HPDE6-E6E7 (cell line): ENCODE data around the gene AAGAB.
"Not testable (repeated sequence)": the region's sequence is repeated elsewhere in the genome, so short reads cannot be mapped to it uniquely, and the experiment has no call there.

Experiments
- DNase-seq: peaks from one replicate; pipeline ENCODE4 v3.0.0; 2011; ENCODE audit warnings: missing footprints; ENCODE audit errors: extremely low spot score

The AAGAB gene

DNA sequence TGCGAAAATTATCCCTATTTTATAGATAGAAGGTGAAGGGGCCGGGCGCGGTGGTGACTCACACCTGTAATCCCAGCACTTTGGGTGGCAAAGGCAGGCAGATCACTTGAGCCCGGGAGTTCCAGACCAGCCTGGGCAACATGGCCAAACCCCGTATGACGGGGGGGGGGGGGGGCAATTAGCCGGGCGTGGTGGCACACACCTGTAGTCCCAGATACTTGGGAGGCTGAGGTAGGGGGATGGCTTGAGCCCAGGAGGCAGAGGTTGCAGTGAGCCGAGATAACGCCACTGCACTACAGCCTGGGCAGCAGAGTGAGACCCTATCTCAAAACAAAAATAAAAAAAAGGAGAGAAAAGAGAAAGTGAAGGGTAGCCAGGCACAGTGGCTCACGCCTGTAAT is 1.4 kb downstream of the AAGAB start:
- no peak for DNase-seq

DNA sequence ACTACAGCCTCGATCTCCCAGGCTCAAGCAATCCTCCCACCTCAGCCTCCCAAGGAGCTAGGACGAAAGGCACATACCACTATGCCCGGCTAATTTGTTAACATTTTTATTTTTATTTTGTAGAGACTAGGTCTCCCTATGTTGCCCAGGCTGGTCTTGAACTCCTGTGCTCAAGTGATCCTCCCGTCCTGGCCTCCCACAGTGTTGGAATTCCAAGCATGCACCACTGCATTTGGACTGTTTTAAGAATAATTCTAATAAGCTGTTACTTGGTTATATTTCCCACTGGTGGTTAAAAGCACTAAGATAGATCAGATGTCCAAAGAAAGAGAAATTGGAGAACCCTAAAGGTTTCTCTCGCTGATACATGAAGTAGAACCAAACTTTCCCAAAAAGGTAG is 3.1 kb downstream of the AAGAB start:
- no peak for DNase-seq

DNA sequence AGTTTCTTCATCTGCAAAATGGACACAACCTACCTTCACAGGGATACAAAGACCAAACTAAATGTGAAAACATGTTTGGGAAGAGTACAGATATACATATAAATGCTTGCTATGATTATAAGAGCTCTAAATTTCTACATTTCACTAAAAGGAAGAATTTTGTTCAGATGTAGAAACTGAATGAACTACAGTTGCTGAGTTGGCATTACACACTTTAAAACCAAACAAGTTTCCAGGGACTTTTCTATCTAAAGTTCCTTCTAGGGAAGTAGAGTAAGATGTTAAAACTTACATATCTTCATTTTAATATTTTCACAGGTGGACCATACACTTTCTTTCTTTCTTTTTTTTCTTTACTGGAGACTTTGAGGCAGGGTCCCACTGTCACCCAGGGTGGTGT is 4.6 kb downstream of the AAGAB start:
- no peak for DNase-seq

DNA sequence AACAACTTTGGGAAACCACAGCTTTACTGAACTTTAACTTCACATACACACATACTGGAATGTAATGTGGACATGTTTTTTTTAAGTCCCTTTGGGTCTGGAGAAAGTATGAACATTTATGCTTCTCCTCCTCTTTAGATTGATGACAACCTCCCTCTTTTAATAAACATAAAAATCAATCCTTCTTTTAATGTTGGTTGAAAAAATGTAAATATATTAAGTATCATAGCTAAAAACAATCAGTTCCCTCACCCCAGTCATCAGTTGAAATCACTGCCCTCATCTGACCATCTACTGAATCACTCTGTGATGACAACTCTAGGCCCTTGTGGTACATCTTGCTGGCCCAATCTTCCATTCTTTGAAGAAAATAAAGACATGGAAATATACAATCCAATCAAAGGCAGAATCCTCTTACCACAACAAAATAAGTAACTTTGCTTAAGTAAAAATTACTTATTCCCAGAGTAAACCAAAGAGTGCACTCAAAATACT is 6.4 kb downstream of the AAGAB start:
- no peak for DNase-seq

DNA sequence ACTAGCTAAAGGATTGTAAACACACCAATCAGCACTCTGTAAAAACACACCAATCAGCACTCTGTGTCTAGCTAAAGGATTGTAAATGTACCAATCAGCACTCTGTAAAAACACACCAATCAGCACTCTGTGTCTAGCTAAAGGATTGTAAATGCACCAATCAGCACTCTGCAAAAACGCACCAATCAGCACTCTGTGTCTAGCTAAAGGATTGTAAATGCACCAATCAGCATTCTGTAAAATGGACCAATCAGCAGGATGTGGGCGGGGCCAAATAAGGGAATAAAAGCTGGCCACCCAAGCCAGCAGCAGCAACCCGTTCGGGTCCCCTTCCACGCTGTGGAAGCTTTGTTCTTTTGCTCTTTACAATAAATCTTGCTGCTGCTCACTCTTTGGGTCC is 7.9 kb downstream of the AAGAB start:
- not testable (repeated sequence) for DNase-seq

DNA sequence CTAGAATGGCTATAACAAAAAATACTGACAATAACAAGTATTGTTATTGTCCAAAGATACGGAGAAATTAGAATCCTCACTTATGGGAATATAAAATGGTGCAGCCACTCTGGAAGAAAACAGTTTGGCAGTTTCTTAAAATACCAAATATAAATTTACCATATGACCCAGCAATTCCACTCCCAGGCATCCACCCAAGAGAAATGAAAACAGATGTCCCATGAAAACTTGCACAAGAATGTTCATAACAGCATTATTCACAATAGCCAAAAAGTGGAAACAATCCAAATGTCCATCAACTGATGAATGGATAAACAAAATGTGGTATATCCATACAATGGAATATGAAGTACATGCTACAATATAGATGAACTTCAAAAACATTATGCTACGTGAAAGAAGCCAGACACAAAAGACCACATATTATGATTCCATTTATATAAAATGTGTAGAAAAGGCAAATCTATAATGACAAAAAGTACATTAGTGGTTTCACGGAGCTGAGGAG is 9.4 kb downstream of the AAGAB start:
- DNase-seq, result no peak

DNA sequence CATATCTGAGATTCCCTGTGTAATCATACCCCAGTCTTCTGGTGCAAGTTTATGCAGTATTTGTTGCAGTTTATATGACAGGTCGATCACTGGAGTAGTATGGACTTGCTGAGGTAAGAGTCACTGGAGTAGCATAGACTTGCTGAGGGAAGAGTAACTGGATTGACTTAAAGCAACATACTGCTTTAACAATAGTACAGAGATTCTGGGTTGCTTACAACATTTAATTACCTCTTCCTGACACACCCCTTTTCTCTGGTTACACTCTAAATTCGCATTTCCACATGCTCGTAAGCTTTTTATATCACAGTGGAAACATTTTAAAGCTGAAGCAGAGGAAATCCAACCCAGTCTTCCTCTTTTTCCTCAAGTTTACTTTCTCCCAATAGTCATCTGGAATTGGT is 11.8 kb downstream of the AAGAB start:
- DNase-seq, result no peak

DNA sequence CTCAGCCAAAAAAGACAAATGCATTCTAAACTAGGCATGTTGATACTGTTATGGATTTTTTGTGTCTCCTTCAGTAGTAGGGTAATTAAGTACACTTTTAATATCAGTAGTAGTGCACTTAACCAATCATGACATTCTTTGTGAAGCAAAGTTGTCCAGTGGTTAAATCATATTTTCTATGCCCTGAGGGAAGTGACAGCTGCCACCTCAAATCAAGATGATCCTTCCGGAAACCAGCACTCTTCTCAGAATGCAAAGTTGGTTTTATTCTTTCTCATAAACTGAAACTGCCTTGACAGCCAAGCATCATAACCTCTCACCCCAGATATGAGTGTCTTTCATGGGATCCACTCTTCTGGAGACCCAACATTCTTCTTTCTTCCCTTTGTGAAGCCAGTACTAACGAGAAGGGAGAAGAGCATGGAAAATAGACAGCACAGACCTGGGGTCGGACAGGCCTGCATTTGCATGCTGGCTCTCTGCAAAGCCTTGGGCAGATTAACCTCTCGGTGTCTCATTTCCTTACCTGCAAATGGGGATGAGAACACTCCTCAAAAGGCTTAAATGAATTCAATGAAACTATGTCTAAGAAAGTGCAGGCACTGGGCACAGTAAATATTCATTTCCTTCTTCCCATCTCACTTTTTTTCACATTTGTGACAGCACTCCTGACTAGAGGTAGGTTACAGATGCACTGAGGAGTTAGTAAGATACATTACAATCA is 13.2 kb downstream of the AAGAB start:
- no peak for DNase-seq

DNA sequence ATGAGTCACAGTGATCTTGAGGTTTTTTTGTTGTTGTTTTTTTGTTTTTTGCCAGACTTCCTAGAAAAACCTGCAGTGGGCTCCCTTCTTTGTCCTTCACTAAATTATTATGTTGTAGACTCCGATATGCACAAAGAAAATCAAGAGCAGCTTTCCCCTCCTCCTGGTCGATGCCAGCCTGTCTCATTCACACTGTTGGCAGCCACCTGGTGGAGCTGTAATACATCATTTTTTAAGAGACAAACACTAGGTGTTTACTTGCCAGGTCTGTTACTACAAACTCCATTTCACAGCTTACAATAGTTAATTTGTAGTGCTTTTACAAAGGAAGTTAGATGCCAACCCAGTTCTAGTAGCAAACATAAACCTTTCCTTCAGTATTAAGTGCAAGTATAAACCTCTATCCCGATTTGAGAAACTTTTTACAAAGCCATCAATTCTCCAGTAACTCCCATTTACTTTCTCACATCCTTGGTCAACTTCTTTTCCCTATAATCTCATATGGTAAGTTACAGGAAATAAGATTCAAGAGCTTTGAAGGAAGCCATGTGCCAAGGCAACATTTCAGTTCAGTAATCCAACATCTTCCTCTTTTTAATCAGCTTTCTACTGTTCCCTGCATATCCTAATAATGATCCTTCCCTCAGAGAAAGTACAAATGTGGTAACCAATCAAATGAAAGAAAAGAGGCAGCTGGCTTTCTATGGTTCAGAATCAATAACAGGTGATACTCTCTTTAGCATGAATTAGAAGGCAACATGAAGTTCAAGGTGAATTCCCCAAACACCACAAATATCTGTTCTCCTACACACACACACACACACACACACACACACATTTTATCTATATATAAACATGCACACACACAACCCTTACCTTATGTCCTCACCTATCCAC is 14.0 kb downstream of the AAGAB start:
- no peak for DNase-seq

DNA sequence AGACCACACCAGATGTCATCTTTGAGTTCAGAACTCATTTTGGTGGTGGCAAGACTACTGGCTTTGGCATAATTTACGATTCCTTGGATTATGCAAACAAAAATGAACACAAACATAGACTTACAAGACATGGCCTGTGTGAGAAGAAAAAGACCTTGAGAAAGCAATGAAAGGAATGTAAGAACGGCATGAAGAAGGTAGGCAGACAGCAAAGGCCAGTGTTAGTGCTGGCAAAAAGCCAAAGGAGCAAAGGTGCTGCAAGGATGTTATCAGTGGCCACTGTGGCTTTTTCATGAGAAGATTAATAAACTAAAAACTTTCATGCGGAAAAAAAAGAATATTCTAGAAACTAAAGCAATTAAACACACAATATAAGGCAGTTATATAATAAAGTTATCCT is 21.9 kb downstream of the AAGAB start:
- no peak for DNase-seq

DNA sequence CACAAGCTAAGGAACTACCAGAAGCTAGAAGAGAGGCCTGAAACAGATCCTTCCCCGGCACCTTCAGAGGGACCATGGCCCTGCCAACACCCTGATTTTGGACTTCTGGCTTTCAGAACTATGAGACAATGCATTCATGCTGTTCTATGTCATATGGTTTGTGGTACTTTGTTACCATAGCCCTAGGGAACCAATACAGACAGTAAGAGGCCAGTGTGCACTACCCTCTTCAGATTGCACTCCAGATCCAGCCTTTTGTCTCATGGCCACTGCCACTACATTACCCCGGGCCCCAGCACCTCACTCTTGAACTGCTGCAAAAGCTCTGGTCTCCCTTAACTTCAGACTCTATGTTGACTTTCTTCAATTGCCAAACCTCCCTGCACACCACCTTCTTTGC is 24.0 kb downstream of the AAGAB start:
- DNase-seq, result no peak

DNA sequence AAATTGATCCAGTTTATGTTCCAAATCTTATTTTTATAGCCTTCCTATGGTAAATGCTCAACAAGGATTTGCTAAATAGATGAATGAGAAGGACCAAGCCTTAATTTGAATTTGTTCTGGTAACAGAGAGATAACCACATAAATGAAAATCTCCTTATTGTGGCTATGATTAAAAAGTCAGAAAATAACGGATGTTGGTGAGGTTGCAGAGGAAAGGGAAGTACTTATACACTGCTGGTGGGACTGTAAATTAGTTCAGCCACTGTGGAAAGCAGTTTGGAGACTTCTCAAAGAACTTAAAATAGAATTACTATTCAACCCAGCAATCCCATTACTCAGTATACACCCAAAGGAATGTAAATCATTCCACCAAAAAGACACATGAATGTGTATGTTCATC is 26.2 kb downstream of the AAGAB start:
- no peak for DNase-seq

DNA sequence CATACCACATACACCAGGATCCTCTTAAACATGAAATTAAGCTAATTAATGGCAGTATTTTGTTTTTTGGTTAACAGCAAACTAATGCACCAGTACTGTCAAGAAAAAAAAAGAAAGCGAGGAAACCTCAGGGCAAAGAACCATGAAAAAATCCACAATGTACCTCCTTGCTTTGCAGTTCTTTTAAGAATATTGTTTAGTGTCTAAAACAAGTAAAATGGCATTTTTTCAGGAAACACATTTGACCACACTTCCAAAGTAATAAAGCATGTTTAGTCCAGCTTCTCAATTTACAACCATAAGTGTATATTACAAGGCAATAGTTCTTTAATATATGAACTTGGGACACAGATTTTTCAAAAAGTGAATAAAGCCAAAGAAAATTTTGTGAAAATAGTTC is 26.6 kb downstream of the AAGAB start:
- no peak for DNase-seq

DNA sequence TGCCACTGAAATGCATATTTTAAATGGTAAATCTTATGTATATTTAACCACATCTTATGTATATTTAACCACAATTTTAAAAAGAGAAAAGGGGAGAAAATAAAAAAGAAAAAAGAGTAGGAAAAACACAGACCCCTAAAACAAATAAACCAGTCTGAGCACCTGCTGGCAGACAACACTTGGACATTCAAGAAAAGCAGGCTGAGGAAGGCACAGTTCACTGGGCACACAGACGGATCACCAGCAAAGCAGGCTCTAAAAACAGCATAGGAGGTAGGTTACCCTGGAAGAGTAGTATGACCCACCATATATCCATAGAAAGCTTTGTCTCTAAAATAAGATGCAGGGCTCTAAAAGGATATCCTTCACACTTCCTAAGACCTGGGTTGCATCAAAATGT is 27.0 kb downstream of the AAGAB start:
- no peak for DNase-seq

DNA sequence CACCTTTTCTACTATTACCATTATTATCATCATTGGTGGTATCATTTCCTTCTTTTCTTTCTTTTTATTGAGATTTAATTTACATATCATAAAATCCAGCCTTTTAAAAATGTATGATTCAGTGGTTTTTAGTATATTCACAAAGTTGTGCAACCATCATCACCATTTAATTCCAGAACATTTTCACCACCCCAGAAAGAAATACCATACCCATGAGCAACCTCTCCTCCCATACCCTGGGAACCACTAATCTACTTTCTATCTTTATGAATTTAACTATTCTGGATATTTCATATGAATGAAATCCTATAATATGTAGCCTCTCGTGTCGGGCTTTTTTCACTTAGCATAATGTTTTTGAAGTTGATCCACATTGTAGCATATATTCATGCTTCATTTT is 29.1 kb downstream of the AAGAB start:
- DNase-seq, result no peak

DNA sequence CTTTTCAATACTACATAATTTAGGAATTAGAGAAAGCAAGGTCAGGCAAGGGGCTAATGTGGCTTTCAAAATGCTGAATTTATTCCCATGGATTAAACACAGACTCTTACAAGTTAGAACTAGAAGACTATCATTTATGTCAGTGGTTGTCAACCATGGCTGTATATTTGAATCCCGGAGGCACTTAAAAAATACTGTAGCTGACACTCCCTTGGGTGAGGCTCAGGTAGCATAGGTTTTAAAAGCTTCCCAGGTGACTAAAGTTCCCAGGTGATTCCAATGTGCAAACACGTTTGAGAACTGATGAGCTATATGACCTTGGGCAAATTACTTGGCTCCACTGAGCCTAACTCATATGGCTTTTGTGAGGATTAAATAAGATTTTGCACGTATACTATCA is 29.6 kb downstream of the AAGAB start:
- peak; percentile 67 for DNase-seq

DNA sequence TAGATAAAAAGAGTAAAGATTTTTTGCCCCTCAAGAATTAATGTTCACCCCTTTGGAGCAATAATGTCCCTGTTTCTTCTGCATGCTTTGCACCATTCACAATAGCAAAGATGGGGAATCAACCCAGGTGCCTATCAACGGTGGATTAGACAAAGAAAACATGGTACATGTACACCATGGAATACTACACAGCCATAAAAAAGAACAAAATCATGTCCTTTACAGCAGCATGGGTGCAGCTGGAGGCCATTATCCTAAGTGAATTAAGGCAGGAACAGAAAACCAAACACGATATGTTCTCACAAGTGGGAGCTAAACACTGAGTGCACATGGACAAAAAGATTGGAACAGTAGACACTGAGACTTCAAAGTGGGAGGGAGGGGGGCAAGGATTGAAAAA is 35.2 kb downstream of the AAGAB start:
- no peak for DNase-seq

DNA sequence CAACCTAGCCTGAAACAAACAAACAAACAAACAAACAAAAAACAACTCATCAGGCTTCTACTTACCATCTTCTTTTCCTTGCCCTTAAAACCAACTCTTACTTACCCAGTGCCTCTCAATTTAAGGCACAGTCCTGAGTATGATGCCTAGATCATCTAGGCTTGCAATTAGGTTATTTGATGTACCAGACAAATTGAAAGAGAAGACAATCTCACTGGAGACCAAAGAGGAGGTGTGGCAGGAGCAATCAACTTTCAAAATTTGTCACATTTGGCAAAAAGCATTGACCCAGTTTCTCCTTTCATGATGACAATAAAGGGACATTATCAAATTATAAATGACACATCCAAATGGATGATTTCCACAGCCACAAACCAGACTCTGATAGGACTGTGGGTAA is 36.0 kb downstream of the AAGAB start:
- no peak for DNase-seq

DNA sequence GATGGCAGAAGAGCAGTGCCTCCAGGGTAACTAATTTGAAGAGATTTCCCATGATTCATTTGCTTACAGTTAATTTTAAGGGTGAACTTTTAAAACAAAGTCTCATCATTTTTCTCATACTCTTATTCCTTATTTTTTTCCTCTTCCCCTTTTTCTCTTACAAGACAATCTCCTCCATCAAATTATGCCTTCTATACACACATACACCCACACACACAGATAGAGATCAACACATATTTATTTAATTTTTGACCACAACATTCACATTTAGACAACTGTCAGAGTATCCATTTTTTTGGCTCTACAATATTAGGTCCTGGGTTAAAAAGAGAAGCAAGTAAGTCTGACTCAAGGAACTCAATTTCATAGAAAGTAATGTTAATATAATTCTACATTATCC is 37.6 kb downstream of the AAGAB start:
- DNase-seq, result no peak

DNA sequence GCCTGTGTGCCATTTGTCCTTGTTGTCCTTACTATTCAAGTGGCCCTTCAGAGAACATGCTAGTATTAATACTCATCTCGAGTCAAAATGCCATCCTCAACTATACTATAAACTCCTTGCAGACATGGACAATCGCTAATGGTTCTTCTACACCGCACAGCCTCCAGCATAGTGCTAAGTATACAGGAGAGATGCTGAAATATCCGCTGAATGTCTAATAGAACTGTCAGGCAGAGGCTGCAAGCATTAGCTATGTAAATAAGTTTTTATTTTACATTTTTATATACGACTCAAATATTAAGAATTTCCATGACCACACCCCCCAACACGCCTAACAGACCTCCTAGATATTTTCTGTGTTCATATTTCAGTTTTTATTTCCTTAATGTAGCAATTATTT is 39.4 kb downstream of the AAGAB start:
- no peak for DNase-seq

DNA sequence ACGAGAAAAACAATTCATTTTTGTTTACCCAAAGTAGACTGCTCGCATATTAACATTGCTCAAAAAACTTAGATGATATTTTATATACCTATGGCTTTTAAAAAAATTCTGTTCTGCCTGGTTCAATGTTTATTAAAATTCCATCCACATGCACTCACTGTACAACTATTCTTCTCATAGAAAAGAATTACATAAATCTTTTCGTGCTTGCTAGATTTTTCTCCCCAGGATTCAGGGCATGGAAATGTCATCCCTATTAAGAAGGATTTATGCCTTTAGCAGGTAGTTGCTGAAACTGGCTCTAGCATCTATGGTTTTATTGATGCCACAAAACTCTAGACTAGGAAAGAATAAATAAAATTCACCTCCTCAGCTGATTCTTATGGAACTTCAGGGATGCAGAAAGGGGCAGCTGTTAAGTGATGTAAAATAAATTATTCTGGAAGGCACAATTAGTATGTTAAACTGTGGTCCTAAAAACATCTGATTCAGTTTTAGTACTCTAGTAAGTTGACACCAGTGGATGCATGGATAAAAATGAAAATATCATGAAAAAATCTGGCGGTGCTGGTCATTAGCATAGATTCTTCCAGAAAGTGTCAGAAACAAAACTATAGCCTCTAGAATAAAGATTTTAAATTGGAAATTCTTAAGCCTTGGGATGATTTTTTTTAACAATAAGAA is 41.6 kb downstream of the AAGAB start:
- DNase-seq, result no peak

DNA sequence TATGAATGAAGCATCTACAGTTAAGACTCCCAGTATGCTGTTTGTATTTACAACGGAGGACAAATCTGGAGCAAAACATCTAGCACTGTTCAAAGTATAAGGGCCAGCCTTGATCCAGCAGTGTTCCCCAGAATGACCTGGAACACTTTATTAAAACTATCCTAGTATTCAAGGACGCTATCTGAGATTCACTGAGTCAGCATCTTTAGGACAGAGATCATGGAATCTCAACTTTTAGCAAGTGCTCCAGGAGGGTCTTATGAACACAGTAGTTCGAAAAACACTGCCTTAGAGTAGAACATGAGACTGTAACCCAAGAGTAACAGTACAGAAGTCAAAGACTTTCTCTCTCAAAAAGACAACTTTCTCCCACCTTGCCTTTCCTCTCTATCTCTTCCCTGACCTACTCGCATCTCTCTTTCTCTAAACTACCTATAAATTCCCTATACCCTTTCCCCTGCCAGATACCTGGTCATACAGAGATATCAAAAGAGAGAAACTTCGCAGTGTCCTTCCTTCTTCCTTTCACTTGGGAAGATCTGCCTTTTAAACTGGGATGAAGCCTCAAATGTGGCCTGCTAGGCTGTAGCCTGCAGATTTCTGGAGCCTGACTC is 43.8 kb downstream of the AAGAB start:
- DNase-seq, result no peak
